PFSK-1 (cell line): ENCODE measurements around the gene SLC37A2.

Source experiments
- POLR2AphosphoS5 ChIP-seq: IDR thresholded peaks from 2 replicates; pipeline ENCODE4 v1.6.1; 2012; ENCODE audit warnings: low read depth, mild to moderate bottlenecking, control low read depth, low read length, moderate library complexity
- SIN3A ChIP-seq: IDR thresholded peaks from 2 replicates; pipeline ENCODE4 v1.6.1; 2012; ENCODE audit warnings: mild to moderate bottlenecking, low read length, moderate library complexity, borderline replicate concordance; ENCODE audit not compliant: insufficient read depth

- TF ChIP-seq POLR2AphosphoS5 = no peak
- TF ChIP-seq SIN3A = no peak
These were observed 46.7 kb upstream of the SLC37A2 start for GRCh38 chr11:125016413-125016812.
